ENCODE data around the gene GMDS.

GRCh38 chr6:1796706-1797529 lies 448.5 kb downstream of the GMDS start:
- no peak for TF ChIP-seq CTCF (IDR thresholded peaks at IDR 0.05; ENCODE audit: borderline replicate concordance, extremely low read depth, low read length, poor library complexity, severe bottlenecking)
- TF ChIP-seq EZH2 (IDR thresholded peaks at IDR 0.05; ENCODE audit: borderline replicate concordance, low read depth, low read length, severe bottlenecking), result no peak

All from DND-41 (cell line).